Nucleus accumbens (tissue), 56 donors: ENCODE data around the gene VAMP2.

Source experiments
- DNase-seq, 56 donors: peaks; one replicate each; lab custom pipeline; 2025; lab: John Stamatoyannopoulos, UW

The VAMP2 gene

DNA sequence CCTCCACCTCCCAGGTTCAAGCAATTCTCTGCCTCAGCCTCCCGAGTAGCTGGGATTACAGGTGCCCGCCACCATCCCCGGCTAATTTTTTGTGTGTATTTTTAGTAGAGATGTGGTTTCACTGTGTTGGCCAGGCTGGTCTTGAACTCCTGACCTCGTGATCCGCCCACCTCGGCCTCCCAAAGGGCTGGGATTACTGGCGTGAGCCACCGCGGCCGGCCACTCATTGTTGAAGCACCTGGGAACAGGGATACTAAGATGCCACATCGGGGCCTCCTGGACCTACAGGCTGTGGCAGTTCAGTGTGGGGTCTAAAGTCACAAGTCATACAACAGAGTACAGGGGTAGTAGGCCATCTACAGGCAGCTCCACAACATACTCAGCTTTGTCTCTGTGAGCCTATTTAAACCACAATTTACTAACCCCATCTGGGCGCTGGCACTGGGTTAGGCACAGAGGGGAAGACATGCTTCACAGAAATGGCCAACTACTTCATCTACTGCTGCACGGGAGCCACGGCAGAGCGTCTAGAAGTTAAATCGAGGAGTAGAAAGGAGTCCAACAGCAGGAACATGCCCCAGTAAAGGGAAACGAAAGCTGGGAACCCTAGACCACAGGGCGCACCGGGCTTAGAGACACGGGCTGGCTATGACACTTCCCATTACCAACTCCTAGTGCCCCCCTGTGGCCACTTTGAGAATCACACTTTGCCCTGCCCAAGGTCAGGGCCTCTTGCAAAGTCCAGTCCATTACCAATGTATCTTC lies 4.3 kb downstream of the VAMP2 start:
- peak in 54 of 56 donors; percentile 25 to 94 (median 76) for DNase-seq

DNA sequence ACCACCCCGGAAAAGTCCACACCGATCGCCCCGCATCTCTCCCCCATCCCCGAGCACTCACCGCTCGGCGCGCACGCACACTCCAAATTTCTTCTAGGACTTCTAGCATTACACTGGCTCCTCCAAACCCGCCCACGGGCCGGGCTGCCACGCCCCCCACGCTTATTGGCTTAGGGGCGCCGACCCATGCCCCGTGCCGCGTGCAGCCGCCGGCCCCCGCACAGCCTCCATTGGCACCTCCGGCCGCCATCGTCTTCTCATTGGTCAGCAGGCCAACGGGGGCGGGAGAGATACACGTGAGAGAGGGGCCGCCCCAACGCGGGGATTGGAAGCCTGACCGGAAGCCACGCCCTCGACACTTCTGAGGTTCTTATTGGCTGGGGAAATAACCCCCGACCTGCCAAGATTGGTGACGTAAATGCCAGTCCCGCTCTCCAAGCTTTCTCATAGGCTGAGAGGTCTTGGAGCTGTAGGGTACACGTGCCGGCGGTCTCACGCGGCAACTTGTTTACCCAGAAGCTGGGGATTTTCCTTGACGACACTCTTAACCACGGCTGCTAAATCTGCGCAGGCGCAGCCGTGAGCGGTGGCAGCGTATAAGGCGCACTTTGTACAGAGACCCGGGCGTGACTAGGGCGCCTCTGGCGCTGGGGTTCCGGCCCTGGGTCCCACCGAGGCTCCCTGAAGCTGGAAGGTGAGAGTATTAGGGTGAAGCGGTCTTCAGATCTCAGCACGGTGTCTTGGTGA lies 6.3 kb downstream of the VAMP2 start:
- DNase-seq, result peak; percentile 94 to 100 (median 99)

DNA sequence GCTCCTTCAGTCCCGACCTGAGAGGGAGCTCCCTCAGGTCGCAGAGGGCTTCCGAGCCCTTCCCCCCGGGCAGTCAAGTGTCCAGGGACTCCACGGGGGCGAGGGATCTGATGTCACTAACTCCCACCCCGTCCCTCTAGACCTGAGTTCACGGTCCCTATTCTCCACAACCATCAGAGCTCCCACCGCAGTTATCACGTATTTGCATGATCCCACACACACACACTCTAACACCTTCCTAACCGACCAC lies 6.8 kb downstream of the VAMP2 start:
- DNase-seq, result peak in 1 of 56 donors; percentile 58

DNA sequence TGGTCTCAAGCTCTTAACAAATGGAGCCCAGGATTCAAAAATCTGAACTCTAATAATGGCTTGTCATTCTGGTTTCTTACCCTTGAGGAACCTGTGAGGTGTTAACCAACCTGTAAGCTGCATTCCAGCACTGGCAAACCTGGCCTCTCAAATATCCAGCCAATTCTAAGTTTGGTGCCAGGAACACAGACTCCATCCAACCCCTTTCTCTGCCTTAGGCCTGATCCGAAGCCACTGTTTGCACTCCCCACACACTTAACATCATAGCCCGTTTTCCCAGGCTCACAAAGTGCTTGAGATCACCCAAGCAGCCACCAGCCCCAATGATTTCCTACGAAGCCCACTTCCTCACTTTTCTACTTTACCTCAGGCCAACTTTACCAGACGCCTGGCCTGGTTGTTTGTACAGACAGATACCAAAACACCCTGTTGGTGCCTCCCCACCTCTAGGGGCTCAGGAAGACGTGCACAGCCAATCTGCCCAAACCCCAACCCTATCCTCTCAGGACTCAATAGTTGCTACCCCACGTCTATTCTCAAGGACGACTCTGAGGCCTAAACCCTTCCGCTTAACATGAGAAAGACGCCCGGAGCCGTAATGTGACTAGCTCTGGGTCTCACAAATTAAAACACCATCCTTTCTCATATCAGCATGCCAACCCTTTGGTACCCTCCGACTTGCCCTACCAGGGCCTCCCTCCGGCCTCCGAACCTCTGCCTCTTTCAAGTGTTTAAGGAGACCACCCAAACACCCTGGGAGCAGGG lies 7.3 kb downstream of the VAMP2 start:
- peak in 3 of 56 donors; percentile 20 to 62 (median 35) for DNase-seq

DNA sequence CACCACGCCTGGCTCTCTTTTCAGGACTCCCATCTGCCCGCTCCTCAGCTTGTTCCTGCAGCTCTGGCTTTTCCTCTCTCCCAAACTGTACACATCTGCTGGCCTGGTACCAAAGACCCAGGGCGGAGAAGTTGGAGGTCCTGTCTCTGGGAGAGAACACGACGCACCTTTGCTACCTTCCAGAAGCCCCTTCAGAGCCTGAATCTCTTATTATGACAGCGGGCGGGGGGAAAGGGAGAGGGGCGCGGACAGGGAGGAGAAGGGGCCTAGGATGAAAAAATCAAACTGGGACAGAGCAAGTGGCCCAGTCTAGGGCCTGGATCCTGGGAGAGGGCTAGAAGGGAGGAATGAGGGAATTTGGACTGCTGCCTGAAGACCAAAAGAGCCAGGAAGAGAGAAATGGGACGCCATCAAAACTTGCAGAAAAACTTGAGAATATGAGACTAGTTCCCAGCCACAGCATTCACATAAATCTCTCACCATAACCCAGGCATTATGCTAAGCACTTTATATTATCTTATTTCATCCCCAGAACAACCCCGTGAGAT lies 8.1 kb downstream of the VAMP2 start:
- peak in 1 of 56 donors; percentile 63 for DNase-seq

DNA sequence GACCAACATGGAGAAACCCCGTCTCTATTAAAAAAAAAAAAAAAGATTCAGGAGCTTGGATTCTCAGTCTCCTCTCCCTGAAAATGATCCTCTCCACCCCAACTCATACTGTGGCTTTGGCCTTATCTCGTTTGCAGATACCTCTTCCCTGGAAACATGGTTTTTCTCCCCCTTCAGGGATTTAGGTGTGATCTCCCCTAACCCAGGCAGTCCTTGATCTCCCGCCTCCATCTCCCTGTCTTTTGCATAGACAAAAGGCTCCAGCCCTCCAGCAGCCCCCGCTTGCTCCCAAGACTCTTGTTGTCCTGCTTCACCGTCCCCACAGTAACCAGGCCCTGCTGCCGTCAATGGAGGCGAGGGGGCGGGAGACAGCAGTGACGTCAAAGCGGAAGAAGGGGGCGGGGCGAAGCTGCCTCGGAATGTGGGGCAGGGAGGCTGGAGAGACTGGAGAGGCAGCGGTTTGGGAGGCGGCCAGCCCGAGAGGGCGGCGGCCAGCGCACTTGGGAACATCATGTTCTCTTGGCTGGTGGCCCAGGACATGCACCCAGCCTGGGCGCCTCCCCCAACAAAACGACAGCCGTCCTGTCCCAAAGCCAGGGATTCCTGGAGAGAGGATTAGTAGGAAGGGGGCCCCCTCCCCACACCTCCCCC lies 8.7 kb downstream of the VAMP2 start:
- DNase-seq, result peak; percentile 57 to 99 (median 95)

DNA sequence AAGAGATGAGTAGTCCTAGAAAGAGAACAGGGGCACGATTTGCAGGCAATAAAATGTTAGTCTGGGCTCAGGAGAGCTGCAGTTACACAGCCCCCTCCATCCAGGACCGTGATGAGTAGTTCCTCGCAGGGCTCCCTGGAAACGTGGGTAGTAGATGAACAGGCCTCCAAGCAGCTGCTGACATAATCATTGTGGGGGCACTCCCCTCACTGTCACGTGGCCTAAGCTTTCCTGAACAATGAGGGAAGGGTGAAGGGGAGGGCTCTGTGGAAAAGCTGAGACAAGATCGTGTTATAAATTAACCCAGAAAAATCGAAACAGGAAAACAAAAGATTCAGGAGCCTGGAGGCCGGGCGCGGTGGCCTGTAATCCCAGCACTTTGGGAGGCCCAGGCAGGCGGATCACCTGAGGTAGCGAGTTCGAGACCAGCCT lies 9.2 kb downstream of the VAMP2 start:
- DNase-seq, result peak in 52 of 56 donors; percentile 19 to 93 (median 70)

DNA sequence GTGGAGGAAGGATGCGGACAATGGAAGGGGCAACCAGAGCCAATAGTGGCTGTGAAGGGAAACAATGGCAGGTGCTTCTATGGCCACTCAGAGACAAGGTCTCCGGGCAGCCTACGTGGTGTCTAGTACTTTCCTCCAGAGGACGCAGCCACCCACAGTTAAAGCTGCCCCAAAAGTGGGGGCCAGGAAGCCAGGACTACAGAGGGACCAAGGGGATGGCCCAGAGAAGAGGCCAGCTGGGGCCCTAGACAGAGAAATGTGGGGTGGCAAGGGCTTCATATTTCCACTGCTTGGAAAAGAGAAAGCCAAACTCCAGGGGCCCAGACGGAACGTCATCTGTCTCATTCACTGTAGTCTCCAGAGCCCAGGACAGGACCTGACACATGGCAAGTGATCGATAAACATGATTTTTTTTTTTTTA lies 9.7 kb downstream of the VAMP2 start:
- DNase-seq, result no peak

DNA sequence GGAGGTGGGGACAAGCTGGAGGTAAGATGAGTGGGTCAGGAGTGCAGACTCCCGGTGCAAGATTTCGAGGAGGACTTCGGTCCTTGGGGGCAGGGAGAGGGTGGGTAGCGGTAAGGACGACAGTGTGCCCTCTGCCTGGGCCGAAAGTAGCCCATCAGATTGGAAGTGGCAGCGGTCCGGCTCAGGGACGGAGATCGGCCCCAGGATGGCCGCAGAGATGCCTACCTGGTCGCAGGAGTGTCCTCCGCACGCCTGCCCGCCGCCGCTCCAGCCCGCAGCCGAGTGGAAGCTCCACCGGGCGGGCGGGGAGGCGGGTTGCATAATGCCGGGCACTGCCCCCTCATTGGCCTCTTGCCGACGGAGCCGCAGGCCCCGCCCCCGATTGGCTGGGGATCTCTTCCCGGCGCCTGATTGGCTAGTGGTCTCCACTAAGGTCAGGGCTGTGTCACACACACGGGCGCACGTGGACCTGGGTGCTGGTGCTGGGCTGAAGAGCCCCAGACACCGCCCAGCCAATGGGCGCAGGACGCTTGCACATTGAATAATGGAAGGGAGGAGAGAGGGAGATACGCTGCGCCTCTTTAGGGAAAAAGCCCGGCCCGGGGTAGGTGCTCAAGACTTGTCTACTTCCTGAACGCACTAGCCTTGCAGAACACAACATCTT lies 10.5 kb downstream of the VAMP2 start, which contains the start of gene PER1:
TSS of gene PER1 (minus strand) at position 293 of the 664 bp plus-strand sequence. CDS start 1,698 bp downstream, outside the sequence.
- DNase-seq, result peak in 55 of 56 donors; percentile 54 to 98 (median 91)

DNA sequence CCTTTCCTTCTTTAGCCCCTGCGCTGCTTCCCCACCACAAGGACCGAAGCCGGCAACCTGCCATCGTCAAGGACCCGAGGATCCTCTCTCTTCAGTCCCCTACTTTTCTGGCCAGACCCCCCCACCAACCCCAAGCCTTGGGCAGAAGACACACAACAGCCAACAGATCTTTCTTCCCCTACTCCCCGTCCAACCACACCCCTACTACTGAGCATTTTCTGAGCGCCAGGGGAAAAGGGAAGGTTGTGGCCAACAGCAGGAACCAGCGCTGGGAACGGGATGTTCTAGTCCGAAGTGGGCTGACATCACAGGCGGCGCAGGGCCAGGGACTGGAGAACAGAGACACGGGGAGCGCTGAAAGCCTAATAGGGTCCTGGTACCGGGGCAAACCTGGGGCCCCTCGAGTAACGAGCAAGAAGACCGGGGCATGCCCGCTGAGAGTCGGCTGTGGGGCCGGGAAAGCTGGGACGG lies 11.1 kb downstream of the VAMP2 start:
- peak in 50 of 56 donors; percentile 19 to 83 (median 64) for DNase-seq

DNA sequence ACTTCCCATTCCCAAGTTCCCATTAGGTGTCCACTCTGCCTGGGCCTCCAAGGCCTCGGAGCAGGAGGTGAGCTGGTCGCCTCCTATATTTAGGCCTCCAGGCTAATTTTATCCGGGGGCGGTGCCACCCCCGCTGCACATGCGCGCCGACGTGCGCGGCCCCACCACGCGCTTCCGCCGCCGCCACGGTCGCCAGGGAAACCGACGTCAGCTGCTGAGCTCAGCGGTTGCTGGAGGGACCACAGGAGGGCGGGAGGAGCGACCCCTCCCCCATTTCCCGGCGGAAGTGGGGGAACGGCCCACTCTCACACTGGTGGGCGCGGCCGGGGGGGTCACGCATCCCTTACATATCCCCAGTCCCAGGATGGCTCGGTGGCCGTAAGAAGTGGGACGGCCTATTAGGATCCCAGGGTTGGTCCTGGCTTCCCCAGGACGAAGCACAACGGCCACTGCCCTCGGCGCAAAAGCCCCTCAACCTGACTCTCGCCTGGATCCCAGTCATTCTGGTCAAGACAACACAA lies 11.6 kb downstream of the VAMP2 start:
- DNase-seq, result peak in 55 of 56 donors; percentile 25 to 95 (median 80)

DNA sequence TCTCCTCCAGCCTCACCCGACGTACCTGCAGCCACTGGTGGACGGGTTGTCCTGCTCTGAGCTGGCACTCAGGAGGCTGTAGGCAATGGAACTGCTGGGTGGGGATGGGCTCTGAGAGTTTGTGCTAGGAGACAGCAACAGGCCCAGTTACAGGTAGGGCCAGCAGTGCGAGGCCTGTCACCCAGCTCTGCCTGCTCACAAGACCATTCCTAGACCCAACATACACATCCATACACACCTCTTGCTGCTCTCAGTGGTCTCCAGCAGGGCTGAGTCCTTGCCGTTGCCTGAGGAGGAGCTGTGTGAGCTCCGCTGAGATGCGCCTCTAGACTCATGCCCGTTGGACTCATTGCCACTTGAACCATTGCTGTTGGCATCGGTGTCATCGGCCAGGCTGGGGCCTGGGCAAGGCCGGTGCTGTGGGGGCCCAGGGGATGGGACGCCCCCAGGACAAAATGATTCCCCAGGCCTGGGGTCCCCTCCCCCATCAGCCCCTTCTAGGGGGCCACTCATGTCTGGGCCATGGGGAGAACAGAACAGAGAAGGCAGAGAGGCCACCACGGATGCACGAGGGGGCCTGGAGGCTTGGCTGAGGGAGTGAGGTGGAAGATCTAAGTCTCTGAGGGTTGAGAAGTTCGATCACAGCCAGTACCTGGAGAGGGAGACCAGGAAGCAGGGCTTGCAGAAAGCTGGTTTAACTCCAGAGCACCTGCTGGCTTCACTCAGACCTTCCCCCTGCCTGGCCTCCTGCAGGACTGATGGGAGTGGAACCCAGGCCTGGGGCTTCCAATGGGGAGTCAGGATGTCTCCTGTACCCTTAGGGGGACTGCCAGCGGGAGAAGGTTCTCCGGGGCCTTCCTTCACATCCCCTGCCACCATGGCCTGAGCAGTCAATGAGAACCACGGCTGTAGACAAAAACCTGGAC lies 12.3 kb downstream of the VAMP2 start:
- DNase-seq, result peak in 1 of 56 donors; percentile 56

DNA sequence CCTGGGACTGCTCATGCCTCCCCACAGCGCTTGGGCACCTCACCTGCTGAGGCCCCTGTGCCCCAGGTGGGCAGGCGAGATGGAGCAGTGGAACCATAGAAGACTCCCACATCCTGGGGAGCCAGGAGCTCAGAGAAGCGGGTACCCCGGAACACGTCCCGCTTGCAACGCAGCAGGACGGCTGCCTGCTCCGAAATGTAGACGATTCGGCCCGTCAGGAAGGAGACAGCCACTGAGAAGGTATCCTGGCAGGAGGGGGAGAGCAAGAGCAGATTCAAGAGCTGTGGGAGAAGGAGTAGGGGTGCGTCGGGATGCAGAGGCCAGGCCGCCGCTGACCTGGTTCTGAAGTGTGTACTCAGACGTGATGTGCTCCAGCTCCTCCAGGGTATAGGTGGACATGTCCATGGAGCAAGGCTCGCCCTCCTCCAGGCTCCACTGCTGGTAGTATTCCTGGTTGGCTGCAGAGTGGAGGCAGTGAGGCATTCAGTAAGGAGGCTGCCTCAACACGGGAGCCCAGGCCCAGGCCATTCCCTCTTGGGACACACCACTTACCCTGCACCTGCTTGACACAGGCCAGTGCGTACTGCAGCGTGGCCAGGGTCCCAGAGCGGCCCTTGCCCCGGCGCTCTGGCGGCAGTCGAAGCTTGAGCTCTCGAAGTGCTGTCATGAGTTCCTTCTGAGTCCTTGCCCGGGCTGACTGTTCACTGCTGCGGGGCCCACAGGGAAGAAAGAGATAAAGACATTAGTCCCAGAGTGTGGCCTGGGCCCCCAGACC lies 13.1 kb downstream of the VAMP2 start:
- no peak for DNase-seq

DNA sequence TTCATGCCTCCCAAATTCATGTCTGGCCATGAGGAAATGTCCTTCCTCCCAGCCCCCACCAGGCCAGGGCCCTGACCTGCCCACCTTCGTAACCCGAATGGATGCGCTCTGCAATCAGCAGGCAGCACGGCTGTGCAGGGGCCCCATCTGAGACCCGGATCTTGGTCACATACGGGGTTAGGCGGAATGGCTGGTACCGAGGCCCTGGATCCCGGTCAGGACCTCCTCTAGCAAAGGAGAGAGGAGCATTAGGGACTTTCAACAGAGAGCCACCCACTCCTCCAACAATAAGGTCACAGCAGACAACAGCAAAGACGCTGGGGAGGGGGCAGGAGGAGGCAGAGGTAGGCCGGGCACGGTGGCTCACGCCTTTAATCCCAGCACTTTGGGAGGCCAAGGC lies 14.2 kb downstream of the VAMP2 start:
- no peak for DNase-seq

DNA sequence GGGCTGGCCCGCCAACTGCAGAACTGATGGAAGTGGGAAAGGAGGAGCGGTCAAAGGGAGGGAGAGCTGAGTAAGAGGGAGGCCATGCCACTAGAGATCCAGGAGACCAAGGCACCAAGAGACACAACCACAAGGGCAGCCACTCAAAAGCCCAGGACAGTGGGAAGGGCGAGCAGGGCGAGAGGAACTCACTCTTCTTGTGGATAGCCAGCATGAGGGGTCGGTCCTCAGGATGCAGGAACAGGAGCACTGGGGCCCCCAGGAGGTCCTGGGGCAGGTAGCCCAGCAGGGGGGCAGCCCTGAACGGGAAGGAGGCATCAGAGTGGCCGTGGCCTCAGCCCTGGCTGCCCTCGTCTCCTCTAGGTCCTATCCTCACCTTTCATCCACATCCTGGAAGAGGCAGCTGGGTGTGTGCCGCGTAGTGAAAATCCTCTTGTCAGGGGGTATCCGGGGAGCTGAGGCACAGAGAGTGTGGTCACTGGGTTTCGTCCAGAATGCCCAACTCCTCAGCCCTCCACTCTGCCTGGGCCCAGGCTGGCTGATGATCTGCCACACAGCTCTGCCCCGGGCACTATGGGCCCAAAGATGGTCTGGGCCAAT lies 14.8 kb downstream of the VAMP2 start:
- DNase-seq, result no peak

DNA sequence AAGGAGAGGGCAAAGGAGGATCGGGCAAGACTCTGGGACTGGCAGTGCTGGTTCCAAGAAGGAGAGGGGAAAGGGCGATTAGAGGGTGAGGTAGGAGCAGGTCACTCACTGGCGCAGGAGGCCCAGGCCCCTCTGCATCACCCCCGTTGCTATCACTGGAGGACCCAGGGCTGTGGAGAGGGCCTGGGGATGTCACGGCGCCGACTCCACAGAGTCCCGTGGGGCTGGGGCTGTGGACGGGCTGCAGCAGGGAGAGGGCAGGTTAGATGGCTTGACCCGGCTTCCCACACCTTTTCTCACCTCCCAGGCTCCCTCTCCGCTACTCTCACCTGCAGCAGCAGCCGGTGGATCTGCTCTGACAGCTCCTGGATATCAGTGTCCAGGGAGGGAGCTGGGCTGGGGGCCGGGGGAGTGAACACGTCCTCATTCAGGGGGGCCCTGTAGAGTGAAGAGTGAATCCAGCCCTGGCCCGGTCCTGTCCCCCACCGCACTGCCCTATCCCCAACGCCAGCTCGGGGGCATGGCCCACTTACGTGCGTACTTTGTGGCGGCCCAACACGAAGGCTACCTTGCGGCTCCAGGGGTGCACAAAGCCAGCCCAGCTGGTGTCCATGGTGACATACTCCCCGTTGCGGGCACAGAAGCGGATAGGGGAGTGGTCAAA lies 15.5 kb downstream of the VAMP2 start:
- no peak for DNase-seq
